ENCODE data around the gene PSMD8.
"Not testable (repeated sequence)": the region's sequence is repeated elsewhere in the genome, so short reads cannot be mapped to it uniquely, and the experiment has no call there.

The PSMD8 gene

GRCh38 chr19:38374332-38375097 lies at the start of gene PSMD8:
PSMD8 (plus strand) TSS chr19:38374571; CDS start chr19:38374602, 31 bp downstream.
- peak; percentile 99 for DNase-seq

DNA sequence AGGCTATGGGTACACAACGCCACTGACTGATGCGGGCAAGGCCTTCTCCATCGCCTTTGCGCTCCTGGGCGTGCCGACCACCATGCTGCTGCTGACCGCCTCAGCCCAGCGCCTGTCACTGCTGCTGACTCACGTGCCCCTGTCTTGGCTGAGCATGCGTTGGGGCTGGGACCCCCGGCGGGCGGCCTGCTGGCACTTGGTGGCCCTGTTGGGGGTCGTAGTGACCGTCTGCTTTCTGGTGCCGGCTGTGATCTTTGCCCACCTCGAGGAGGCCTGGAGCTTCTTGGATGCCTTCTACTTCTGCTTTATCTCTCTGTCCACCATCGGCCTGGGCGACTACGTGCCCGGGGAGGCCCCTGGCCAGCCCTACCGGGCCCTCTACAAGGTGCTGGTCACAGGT lies 47.8 kb upstream of the PSMD8 start:
- no peak for DNase-seq

- no peak for DNase-seq
Measured at GRCh38 chr19:38329651-38330050, 44.7 kb upstream of the PSMD8 start.

DNA sequence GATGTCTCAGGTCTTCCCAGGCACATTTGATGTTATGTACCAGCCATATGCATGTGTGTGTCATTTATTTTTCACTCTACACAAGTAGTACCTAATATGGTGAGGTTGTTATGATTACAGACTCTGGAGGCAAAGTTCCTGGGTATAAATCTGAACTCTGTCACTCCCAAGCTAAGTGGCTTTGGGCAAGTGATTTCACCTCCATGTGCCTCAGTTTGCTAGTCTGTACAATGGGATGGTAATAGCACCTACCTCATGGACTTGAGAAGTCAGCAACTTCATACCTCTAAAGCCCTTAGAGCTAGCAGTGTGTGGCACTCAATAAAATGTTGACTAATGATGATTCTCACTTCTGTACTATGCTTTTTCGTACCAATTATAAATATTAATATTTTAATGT lies 42.6 kb upstream of the PSMD8 start:
- DNase-seq, result no peak

GRCh38 chr19:38333245-38333644 lies 41.1 kb upstream of the PSMD8 start:
- DNase-seq, result no peak

GRCh38 chr19:38335949-38336637 lies 38.3 kb upstream of the PSMD8 start:
- DNase-seq, result peak; percentile 95

- DNase-seq, result peak; percentile 97
Measured at GRCh38 chr19:38336638-38337359, 37.6 kb upstream of the PSMD8 start.

DNA sequence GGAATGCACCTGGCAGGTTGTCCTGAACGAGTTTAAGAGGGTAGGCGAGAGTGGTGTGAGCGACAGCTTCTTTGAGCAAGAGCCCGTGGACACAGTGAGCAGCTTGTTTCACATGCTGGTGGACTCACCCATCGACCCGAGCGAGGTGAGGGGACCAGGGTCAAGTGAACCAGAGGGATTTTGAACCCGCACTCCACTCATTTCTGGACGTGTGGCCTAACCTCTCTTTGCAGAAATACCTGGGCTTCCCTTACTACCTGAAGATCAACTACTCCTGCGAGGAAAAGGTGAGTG lies 37.1 kb upstream of the PSMD8 start:
- no peak for DNase-seq

- DNase-seq, result not testable (repeated sequence)
Measured at GRCh38 chr19:38339011-38339410, 35.4 kb upstream of the PSMD8 start.

DNA sequence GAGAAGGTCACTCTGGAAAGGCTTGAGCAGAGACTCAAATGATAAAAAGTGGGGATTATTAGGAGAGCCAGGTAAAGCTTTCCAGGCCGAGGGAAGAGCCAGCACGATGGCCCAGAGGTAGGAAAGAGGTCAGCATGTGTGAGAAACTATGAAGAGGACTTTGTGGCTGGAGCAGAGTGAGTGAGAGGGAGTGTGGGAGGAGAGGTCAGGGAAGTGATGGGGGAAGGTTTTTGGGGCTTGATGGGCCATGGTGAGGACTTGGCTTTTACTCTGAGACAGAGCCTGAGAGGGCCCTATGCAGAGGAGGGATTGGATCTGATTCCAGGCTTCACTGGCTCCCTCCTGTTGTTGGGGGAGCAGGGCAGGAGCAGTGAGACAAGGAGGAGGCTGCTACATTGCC lies 33.4 kb upstream of the PSMD8 start:
- DNase-seq, result no peak

DNA sequence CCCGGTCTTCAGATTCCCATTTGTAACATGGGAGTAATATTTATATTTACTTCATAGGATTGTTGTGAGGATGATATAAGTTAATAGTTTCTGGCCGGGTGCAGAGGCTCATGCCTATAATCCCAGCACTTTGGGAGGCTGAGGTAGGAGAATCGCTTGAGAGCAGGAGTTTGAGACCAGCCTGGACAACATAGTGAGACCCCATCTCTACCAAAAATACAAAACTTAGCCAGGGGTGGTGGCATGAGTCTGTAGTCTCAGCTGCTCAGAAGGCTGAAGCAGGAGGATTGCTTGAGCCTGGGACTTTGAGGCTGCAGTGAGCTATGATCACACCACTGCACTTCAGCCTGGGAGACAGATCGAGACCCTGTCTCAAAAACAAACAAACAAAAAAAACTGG lies 27.5 kb upstream of the PSMD8 start:
- DNase-seq, result no peak

DNA sequence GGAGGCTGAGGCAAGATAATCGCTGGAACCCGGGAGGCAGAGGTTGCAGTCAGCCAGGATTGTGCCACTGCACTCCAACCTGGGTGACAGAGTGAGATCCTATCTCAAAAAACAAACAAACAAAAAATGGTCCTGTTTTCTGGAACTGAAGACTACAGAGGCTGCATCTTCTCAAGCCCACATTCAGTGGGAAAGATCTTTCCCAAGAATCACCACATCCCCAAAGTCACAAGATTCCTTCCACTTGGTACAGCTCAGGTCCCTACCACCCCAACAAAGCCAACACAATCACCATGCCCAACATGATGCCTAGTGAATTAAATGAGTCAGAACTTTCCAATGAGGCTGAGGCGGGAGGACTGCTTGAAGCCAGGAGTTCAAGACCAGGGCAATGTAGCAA lies 23.5 kb upstream of the PSMD8 start:
- DNase-seq, result no peak

GRCh38 chr19:38351865-38352395 lies 22.4 kb upstream of the PSMD8 start:
- DNase-seq, result no peak

DNA sequence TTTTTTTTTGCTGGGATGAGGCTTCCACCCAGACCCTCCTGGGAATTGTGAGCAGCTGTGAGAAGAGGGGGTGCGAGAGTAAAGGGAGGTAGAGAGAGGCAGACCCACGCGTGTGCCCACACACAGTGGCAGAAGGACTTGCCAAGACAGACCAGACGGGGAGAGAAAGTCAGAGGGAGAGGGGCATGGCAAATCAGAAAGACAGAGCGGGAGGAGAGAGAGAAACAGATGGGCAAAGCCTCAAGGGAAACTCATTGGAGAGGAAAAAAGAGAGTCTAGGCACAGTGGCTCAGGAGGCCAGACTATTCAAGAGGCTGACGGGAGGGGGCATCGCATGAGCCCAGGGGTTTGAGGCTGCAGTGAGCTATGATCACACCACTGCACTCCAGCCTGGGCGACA lies 21.8 kb upstream of the PSMD8 start:
- DNase-seq, result no peak

- DNase-seq, result no peak
Measured at GRCh38 chr19:38355728-38356725, 18.3 kb upstream of the PSMD8 start.

DNA sequence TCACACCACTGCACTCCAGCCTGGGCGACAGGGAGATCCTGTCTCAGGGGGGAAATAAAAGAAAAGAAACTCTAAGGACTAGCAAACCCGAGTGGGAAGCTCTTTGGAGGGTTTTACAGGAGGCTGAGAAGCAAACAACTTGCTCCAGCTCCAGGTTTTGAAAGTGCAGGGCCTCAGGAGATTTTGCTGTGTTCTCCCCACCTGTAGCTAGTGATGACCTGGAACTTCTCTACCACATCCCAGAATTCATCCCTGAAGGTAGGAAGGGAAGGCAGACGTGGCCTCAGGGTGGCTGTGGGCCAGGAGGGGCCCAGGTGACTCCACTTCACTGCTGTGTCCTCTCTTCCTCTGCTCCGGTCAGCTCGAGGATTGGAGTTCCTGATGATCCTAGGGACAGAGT lies 16.3 kb upstream of the PSMD8 start:
- DNase-seq, result no peak

DNA sequence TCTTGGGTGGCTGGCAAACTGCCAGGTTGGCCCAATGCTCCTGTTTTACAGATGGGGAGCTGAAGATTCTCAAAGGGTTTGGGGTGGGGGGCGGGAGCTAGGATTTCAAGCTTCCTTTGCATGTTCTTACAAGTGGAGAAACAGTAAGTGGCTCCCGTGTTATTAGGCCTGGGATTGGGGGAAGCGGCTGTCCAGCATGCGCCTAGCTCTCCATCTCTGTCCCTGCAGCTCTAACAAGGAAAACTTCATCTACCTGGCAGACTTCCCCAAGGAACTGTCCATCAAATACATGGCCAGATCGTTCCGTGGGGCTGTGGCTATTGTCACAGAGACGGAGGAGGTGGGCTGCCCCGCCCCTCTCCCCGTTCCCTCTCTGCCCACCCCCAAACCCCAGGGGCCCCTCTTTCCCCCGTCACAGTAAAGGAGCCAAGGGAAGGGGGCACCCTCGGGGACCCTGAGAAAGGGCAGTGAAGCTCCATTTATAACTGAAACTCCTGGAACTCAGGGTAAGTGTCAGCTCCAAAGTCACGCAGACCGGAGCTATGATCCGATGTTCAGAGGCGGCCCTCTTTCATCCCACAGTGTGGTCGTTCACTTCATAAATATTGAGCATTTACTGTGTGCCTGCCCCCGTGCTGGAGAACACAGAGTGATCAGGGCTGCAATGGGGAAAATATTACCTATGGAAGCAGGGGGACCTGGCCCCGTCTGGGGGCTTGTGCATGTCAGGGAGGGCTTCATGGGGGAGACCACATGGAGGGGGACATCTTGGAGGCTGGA lies 14.9 kb upstream of the PSMD8 start:
- no peak for DNase-seq

DNA sequence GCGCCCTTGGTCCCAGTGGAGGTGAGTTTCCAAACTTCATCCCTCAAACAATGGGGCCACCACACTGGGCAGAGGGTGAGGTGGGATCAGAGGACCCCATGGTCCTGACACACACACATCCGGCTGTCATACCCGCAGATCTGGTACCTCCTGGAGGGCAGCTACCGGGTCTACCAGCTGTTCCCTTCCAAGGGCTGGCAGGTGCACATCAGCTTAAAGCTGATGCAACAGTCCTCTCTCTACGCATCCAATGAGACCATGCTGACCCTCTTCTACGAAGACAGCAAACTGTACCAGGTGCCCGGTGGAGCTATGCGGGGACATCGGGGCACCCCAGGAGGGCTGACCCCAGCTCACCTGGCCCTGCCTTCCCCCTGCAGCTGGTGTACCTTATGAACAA lies 14.0 kb upstream of the PSMD8 start:
- DNase-seq, result no peak

GRCh38 chr19:38360839-38361631 lies 13.3 kb upstream of the PSMD8 start:
- DNase-seq, result no peak

GRCh38 chr19:38361633-38362075 lies 12.7 kb upstream of the PSMD8 start:
- DNase-seq, result peak; percentile 68

All from CD4-positive, alpha-beta T cell treated with Interleukin-10 for 1 hour (primary cell).